ENCODE results near the gene EXD3. TPM values are rescaled to one million over a fixed set of nuclear protein-coding genes. Genes with fewer than 3 reads are reported as not detected.
A peak's percentile ranks its signal among the peaks of the same experiment; 100 is the strongest.

EXD3 gene
- total and polyA plus RNA-seq, 2 donors from 2014 or later: 18.9 to 44.5 TPM

DNA sequence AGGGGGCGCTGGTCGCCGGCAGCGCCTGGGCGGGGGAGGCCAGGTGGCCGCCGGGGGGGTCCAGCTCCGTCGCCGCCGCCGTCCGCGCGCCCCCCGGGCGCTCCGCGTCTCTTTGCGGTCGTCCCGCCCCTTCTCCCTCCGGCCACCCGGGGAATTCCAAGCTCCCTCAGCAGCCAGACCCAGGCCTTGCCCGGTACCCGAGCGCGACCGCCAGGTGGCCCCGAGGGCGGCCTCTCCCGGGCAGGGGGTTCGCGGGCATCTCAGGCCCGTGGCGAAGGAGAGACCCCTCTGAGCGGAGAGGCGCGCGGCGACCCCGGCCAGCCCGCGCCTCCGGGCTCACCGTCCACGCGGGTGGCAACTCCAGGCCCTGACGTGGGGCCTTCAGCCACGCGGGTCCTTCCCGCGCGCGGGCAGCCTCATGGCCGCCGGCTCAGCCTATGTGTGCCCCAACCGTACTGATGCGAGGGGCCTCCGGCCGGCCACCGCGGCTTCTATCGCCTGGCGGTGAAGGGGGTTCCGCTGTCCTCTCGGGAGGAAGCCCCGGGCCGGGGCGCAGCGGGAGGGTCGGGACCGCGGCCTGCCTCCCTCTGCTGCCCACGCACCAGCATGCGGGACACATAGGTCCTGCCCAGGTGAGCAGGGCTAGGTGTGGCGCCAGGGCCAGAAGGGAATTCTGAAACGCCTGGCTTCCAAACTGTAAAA, 120.4 kb downstream of the EXD3 start:
- TF ChIP-seq, protein P1, sequence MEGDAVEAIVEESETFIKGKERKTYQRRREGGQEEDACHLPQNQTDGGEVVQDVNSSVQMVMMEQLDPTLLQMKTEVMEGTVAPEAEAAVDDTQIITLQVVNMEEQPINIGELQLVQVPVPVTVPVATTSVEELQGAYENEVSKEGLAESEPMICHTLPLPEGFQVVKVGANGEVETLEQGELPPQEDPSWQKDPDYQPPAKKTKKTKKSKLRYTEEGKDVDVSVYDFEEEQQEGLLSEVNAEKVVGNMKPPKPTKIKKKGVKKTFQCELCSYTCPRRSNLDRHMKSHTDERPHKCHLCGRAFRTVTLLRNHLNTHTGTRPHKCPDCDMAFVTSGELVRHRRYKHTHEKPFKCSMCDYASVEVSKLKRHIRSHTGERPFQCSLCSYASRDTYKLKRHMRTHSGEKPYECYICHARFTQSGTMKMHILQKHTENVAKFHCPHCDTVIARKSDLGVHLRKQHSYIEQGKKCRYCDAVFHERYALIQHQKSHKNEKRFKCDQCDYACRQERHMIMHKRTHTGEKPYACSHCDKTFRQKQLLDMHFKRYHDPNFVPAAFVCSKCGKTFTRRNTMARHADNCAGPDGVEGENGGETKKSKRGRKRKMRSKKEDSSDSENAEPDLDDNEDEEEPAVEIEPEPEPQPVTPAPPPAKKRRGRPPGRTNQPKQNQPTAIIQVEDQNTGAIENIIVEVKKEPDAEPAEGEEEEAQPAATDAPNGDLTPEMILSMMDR (IDR thresholded peaks at IDR 0.05; ENCODE audit: borderline replicate concordance, extremely low read depth, insufficient read depth): peak; percentile 45
- Histone ChIP-seq H3K4me1 (ENCODE audit: control insufficient read depth in 2 of 3, insufficient read depth in 2 of 3, low read depth in 1 of 3, low read length in 3 of 3) (peaks cover 0 to 23% (median 11%) of the 10 kb centered on the region in 3 donors), H3K27ac (ENCODE audit: low read depth in 2 of 2, low read length in 2 of 2) (peak overlapping the region; percentile 51 to 60), H3K4me3 (ENCODE audit: low read length in 3 of 3) (peak overlapping the region in 1 of 3 donors; percentile 7), H3K27me3 (ENCODE audit: control insufficient read depth, insufficient read depth, low read length) (no peaks in the 10 kb centered on the region), H3K9ac (ENCODE audit: low read length in 3 of 3) (peak overlapping the region in 2 of 3 donors; percentile 51 to 54), H3K9me3 (ENCODE audit: control insufficient read depth in 2 of 3, insufficient read depth in 1 of 3, low read length in 3 of 3) (no peaks in the 10 kb centered on the region), H3K36me3 (ENCODE audit: control insufficient read depth in 2 of 3, insufficient read depth in 3 of 3, low read length in 3 of 3) (no peaks in the 10 kb centered on the region)
- FAIRE-seq (no peak), DNase-seq (peak in 4 of 5 donors; percentile 76 to 93 (median 90))
- intact Hi-C loops (cut with DNase I): no loop called here

DNA sequence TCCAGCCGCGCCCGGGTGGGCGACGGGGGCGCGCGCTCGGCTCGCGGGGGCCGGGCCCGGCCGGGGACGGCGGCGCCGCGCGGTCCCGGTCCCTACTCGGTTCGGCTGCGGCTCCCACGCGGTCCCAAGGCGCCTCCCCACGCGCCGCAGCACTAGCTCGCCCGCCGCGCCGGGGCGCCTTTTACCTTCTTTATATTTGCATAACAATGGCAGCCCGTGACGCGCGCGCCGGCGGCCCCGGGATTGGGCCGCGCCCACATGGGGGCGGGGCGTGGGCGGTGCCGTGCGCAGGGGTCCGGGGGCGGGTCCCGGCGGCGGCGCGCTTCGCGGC, 120.9 kb downstream of the EXD3 start, which contains the start of gene NRARP:
NRARP (minus strand) TSS at position 154 of the 331 bp plus-strand sequence. CDS start 343 bp downstream, outside the sequence.
- Histone ChIP-seq H3K4me1 (ENCODE audit: control insufficient read depth in 2 of 3, insufficient read depth in 2 of 3, low read depth in 1 of 3, low read length in 3 of 3) (peaks cover 0 to 20% (median 11%) of the 10 kb centered on the region in 3 donors), H3K36me3 (ENCODE audit: control insufficient read depth in 2 of 3, insufficient read depth in 3 of 3, low read length in 3 of 3) (no peaks in the 10 kb centered on the region), H3K9ac (ENCODE audit: low read length in 3 of 3) (peak within 1 kb of the TSS; percentile 26 to 77 (median 54)), H3K9me3 (ENCODE audit: control insufficient read depth in 2 of 3, insufficient read depth in 1 of 3, low read length in 3 of 3) (no peaks in the 10 kb centered on the region), H3K4me3 (ENCODE audit: low read length in 3 of 3) (peak within 1 kb of the TSS; percentile 60 to 62 (median 62)), H3K27me3 (ENCODE audit: control insufficient read depth, insufficient read depth, low read length) (no peaks in the 10 kb centered on the region), H3K27ac (ENCODE audit: low read depth in 2 of 2, low read length in 2 of 2) (peak within 1 kb of the TSS; percentile 51 to 60)
- intact Hi-C loops (cut with DNase I): no loop called here
- DNase-seq (peak in 3 of 5 donors; percentile 90 to 96 (median 95)), FAIRE-seq (no peak)
- TF ChIP-seq, protein P1 (IDR thresholded peaks at IDR 0.05; ENCODE audit: borderline replicate concordance, extremely low read depth, insufficient read depth): no peak

DNA sequence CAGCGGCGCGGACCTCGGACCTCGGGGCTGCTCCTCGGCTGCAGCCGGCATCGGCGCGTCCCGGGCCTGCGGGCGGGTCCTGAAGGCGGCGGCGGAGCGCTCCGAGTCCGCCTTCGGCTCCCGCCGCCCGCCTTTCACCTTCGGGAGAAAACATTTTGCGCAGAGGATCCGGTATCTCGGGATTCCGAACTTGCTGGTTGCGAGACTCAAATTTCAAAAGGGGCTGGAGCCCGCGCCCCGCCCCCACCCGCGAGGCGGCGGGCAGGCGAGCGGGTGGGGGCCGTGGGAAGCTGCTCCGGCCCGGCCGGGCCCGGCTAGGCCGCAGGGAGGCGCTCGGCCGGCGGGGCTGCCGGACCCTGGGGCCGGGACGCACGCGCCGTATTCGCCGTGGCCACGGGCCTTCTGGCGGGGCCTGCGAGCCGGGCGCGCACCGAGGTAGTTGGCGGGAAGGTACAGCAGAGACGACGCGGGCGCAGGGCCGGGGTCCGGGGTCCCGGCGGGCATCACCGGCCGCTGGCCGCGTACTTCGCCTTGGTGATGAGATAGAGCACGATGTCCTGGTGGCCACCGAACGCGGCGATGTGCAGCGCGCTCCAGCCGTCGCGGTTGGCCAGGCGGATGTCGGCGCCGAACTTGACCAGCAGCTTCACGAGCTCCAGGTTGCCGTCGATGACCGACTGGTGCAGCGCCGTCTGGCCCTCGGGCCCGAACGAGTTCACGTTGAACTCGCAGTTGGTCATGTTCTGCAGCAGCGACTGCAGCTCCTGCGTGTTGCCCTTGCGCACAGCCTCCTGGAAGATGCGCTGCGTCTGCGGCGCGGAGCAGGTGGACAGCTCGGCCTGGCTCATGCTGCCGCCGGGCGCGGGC, 121.6 kb downstream of the EXD3 start:
- H3K4me3 ChIP-seq (ENCODE audit: low read length in 3 of 3): peak overlapping the region; percentile 60 to 66 (median 62)
- TF ChIP-seq, protein P1 (IDR thresholded peaks at IDR 0.05; ENCODE audit: borderline replicate concordance, extremely low read depth, insufficient read depth): no peak
- H3K9ac ChIP-seq (ENCODE audit: low read length in 3 of 3): peak overlapping the region in 2 of 3 donors; percentile 26 to 77
- H3K36me3 ChIP-seq (ENCODE audit: control insufficient read depth in 2 of 3, insufficient read depth in 3 of 3, low read length in 3 of 3): no peaks in the 10 kb centered on the region
- no peak for FAIRE-seq
- no peaks in the 10 kb centered on the region for H3K9me3 ChIP-seq (ENCODE audit: control insufficient read depth in 2 of 3, insufficient read depth in 1 of 3, low read length in 3 of 3)
- peak; percentile 75 to 86 (median 84) for DNase-seq
- H3K27me3 ChIP-seq (ENCODE audit: control insufficient read depth, insufficient read depth, low read length): no peaks in the 10 kb centered on the region
- peak overlapping the region; percentile 47 to 51 for H3K27ac ChIP-seq (ENCODE audit: low read depth in 2 of 2, low read length in 2 of 2)
- H3K4me1 ChIP-seq (ENCODE audit: control insufficient read depth in 2 of 3, insufficient read depth in 2 of 3, low read depth in 1 of 3, low read length in 3 of 3): peaks cover 0 to 20% (median 8%) of the 10 kb centered on the region in 3 donors
- intact Hi-C loops (cut with DNase I): no loop called here
